Keratinocyte (primary cell): ENCODE measurements around the gene DNAJB6. TPM values are rescaled to one million over a fixed set of nuclear protein-coding genes. Genes with fewer than 3 reads are reported as not detected.

ENCODE experiments used
- DNase-seq: peaks from one replicate; pipeline ENCODE4 v3.0.0-alpha.2; 2011; ENCODE audit warnings: low read depth, missing footprints, low spot score
- FAIRE-seq: peaks from 2 replicates; lab custom pipeline; 2011; peaks lifted over from hg19 to GRCh38; lab: Jason Lieb, UNC
- H2AFZ ChIP-seq: 2 replicates; pipeline ENCODE4 v1.6.0; 2012; ENCODE audit warnings: low read length, control low read depth, inconsistent platforms; ENCODE audit not compliant: control insufficient read depth
- H3K27ac ChIP-seq: 2 replicates; pipeline ENCODE4 v1.5.1; 2011; ENCODE audit warnings: low read length; ENCODE audit not compliant: control insufficient read depth, insufficient read depth
- H3K27me3 ChIP-seq: 3 replicates; pipeline ENCODE4 v1.6.0; 2011; ENCODE audit warnings: low read length; ENCODE audit not compliant: control insufficient read depth, insufficient read depth; ENCODE audit errors: extremely low read depth
- H3K36me3 ChIP-seq, 2 experiments: 2 replicates in 1 of 2; 3 replicates in 1 of 2; pipeline ENCODE4 v1.5.1; 2011; ENCODE audit warnings: low read length in 2 of 2, mild to moderate bottlenecking in 1 of 2; ENCODE audit not compliant: control insufficient read depth in 2 of 2, insufficient read depth in 2 of 2; ENCODE audit errors: extremely low read depth in 1 of 2
- H3K4me1 ChIP-seq: 3 replicates; pipeline ENCODE4 v1.5.1; 2011; ENCODE audit warnings: low read length; ENCODE audit not compliant: control insufficient read depth, insufficient read depth; ENCODE audit errors: extremely low read depth
- H3K4me2 ChIP-seq: 3 replicates; pipeline ENCODE4 v1.6.0; 2011; ENCODE audit warnings: low read depth, low read length; ENCODE audit not compliant: control insufficient read depth, insufficient read depth; ENCODE audit errors: extremely low read depth
- H3K4me3 ChIP-seq, 3 experiments: fragments of 200-600 bp in 1 of 3; sonication (generic) in 1 of 3; 2 replicates in 2 of 3; 3 replicates in 1 of 3; pipeline ENCODE4 v1.5.1; 2011 to 2016; ENCODE audit warnings: low read length in 3 of 3, mild to moderate bottlenecking in 3 of 3, control low read depth in 2 of 3, inconsistent platforms in 1 of 3, low read depth in 1 of 3, mixed read lengths in 1 of 3, mixed run types in 1 of 3, moderate library complexity in 1 of 3; ENCODE audit not compliant: control insufficient read depth in 2 of 3, insufficient read depth in 2 of 3; ENCODE audit errors: extremely low read depth in 1 of 3
- H3K79me2 ChIP-seq: 2 replicates; pipeline ENCODE4 v1.6.0; 2012; ENCODE audit warnings: low read length; ENCODE audit not compliant: control insufficient read depth, insufficient read depth
- H3K9ac ChIP-seq: 3 replicates; pipeline ENCODE4 v1.6.0; 2011; ENCODE audit warnings: low read length; ENCODE audit not compliant: control insufficient read depth, insufficient read depth; ENCODE audit errors: extremely low read depth
- H3K9me1 ChIP-seq: 3 replicates; pipeline ENCODE4 v1.6.0; 2011; ENCODE audit warnings: low read length; ENCODE audit not compliant: control insufficient read depth, insufficient read depth; ENCODE audit errors: extremely low read depth
- H3K9me3 ChIP-seq: 2 replicates; pipeline ENCODE4 v1.5.1; 2012; ENCODE audit warnings: low read depth, low read length; ENCODE audit not compliant: control insufficient read depth
- H4K20me1 ChIP-seq: 3 replicates; pipeline ENCODE4 v1.6.0; 2011; ENCODE audit warnings: low read length; ENCODE audit not compliant: control insufficient read depth, insufficient read depth; ENCODE audit errors: extremely low read depth
- EZH2 ChIP-seq: IDR thresholded peaks from one replicate; pipeline ENCODE4 v1.6.1; 2012; ENCODE audit warnings: inconsistent platforms, mild to moderate bottlenecking, low read length, moderate library complexity
- dilution Hi-C: fragments of 300-500 bp; cut with MboI; formaldehyde crosslinking; loops from one replicate; pipeline ENCODE4 v1.7.0; 2020; ENCODE audit warnings: low sequenced_read_pairs; ENCODE audit not compliant: extremely low pct_ligation_motif_present
- polyA plus RNA-seq, 5 experiments: library from polyadenylated mRNA; depleted of rRNA in 3 of 5; stranded (reverse) in 3 of 5; stranded (forward) in 1 of 5; unstranded in 1 of 5; fragments of >200 nt; gene quantifications; 1 replicate in 1 of 5; 2 replicates in 3 of 5; 3 replicates in 1 of 5; pipeline versions ENCODE4 v1.2.1 to v1.2.3, GENCODE V29; 2011 to 2012; ENCODE audit warnings: missing spikeins in 2 of 5, low read depth in 1 of 5, low replicate concordance in 1 of 5
- TF ChIP-seq, protein P1 (sequence below), 3 experiments: IDR thresholded peaks in 1 of 3; conservative IDR thresholded peaks in 1 of 3; optimal IDR thresholded peaks in 1 of 3; 2 replicates in 2 of 3; 3 replicates in 1 of 3; pipeline versions ENCODE3 to v1.5.1; 2011; ENCODE audit warnings: low read length in 3 of 3, mild to moderate bottlenecking in 3 of 3, moderate library complexity in 2 of 3, control low read depth in 1 of 3, inconsistent platforms in 1 of 3; ENCODE audit not compliant: insufficient read depth in 2 of 3; ENCODE audit errors: extremely low read depth in 1 of 3

DNAJB6 gene
- polyA plus RNA-seq, 1 donor (not counting 4 experiments of a cell fraction or from before 2014, with no cell fraction given) = 152 TPM

DNA sequence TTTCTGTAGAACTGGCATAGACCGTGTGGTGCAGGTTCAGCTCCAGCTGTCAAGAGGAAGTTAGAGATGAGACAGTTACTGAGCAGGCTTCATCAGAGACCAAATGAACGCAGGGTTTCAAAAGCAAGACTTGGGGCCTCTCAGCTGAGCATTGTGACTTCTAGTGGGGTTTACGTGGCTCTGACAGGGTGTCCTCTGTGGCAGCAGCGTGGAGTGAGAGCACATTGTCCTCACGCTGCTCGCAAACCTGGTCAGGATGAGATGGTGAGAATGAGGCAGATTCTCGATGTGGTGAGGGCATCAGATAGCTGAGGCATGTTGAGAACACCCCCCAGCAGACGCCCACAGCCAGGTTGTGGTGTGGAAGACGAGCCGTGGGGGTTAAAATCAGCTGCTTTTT lies 126.0 kb downstream of the DNAJB6 start:
- Histone ChIP-seq H3K9me1 (no peaks in the 10 kb centered on the region), H3K27me3 (no peaks in the 10 kb centered on the region), H3K79me2 (no peaks in the 10 kb centered on the region), H2AFZ (no peak overlapping the region), H3K4me2 (no peak overlapping the region), H4K20me1 (no peaks in the 10 kb centered on the region), H3K4me1 (no peaks in the 10 kb centered on the region), H3K9ac (no peak overlapping the region), H3K36me3 (no peaks in the 10 kb centered on the region), H3K4me3 (no peak overlapping the region), H3K27ac (no peak overlapping the region), H3K9me3 (no peaks in the 10 kb centered on the region)
- TF ChIP-seq, protein P1, sequence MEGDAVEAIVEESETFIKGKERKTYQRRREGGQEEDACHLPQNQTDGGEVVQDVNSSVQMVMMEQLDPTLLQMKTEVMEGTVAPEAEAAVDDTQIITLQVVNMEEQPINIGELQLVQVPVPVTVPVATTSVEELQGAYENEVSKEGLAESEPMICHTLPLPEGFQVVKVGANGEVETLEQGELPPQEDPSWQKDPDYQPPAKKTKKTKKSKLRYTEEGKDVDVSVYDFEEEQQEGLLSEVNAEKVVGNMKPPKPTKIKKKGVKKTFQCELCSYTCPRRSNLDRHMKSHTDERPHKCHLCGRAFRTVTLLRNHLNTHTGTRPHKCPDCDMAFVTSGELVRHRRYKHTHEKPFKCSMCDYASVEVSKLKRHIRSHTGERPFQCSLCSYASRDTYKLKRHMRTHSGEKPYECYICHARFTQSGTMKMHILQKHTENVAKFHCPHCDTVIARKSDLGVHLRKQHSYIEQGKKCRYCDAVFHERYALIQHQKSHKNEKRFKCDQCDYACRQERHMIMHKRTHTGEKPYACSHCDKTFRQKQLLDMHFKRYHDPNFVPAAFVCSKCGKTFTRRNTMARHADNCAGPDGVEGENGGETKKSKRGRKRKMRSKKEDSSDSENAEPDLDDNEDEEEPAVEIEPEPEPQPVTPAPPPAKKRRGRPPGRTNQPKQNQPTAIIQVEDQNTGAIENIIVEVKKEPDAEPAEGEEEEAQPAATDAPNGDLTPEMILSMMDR (optimal IDR thresholded peaks at IDR 0.05 in 1 of 3, IDR thresholded peaks at IDR 0.05 in 1 of 3, conservative IDR thresholded peaks at IDR 0.05 in 1 of 3; ENCODE audit: extremely low read depth in 1 of 3, insufficient read depth in 2 of 3, low read length in 3 of 3) = no peak
- TF ChIP-seq EZH2 = no peak
- dilution Hi-C loops = no loop called here
- FAIRE-seq = no peak
- no peak for DNase-seq

DNA sequence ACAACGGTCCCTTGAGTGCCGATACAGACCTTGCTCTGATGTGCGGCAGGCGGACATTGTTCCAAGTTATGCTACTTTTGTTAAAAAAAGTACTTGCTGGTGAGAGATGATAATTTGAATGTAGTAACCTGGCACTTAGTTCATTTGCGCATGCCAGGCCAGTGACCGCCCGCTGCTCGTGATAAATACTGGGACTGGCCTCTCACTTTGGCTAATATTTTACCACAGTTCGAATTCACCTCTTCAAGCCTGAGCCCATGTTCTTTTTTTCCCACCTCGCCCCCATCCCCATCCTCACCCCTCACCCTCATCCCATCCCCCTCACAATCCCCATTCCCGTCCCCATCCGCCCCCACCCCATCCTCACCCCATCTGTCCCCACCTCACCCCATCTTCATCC lies 126.4 kb downstream of the DNAJB6 start:
- H3K27me3 ChIP-seq = no peaks in the 10 kb centered on the region
- no peak for DNase-seq
- FAIRE-seq = no peak

More for the DNA sequence above, 126.4 kb downstream of the DNAJB6 start:
- dilution Hi-C loops = no loop called here
- H4K20me1 ChIP-seq = no peaks in the 10 kb centered on the region
- TF ChIP-seq, protein P1 (optimal IDR thresholded peaks at IDR 0.05 in 1 of 3, IDR thresholded peaks at IDR 0.05 in 1 of 3, conservative IDR thresholded peaks at IDR 0.05 in 1 of 3; ENCODE audit: extremely low read depth in 1 of 3, insufficient read depth in 2 of 3, low read length in 3 of 3) = no peak
- TF ChIP-seq EZH2 = no peak
- H3K9me3 ChIP-seq = peaks cover 1% of the 10 kb centered on the region
- H3K4me1 ChIP-seq = no peaks in the 10 kb centered on the region
- no peak overlapping the region for H2AFZ ChIP-seq
- no peak overlapping the region for H3K9ac ChIP-seq
- H3K79me2 ChIP-seq = no peaks in the 10 kb centered on the region
- H3K36me3 ChIP-seq = no peaks in the 10 kb centered on the region
- H3K9me1 ChIP-seq = no peaks in the 10 kb centered on the region
- no peak overlapping the region for H3K4me2 ChIP-seq
- no peak overlapping the region for H3K27ac ChIP-seq
- H3K4me3 ChIP-seq = no peak overlapping the region
